ENCODE data around the gene SPDYE6. TPM values are rescaled to one million over a fixed set of nuclear protein-coding genes. Genes with fewer than 3 reads are reported as not detected.

SPDYE6 gene
- total and polyA plus RNA-seq, 11 donors, result 0.15 TPM; not detected in 10

DNA sequence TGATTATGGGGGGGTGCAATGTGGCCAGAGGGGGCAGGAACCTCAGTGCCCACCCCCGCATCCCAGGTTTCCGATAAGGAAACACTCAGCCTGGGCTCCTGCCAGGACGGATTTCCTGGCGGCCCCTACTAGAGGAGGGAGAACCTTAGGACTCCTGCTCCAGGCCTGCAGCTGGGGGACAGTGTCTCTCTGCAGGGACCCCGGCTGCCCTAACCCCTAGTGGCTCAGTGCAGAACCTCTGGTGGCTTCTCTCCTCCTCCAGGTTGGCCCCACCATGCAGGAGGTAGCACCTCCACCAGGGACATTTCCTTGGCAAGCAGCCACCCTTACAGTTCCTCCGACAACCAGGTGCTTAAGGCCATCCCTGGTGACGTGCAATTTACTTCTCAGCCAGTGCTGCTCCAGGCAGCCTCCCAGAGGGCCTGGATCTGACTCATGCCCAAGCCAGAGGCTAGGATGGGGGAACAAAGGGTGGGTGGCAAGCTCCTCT is 37.7 kb downstream of the SPDYE6 start:
- peaks cover 0 to 19% (median 0%) of the 10 kb centered on the region in 9 donors for H3K36me3 ChIP-seq
- intact Hi-C loops (cut with DNase I), result no loop called here
- peak overlapping the region in 4 of 12 donors; percentile 8 to 55 (median 32) for H3K27ac ChIP-seq
- WGBS, 4 donors, result 48 to 69% (median 60%) methylated on average over 4 to 7 of the region's 7 CpGs
- TF ChIP-seq, protein P1, sequence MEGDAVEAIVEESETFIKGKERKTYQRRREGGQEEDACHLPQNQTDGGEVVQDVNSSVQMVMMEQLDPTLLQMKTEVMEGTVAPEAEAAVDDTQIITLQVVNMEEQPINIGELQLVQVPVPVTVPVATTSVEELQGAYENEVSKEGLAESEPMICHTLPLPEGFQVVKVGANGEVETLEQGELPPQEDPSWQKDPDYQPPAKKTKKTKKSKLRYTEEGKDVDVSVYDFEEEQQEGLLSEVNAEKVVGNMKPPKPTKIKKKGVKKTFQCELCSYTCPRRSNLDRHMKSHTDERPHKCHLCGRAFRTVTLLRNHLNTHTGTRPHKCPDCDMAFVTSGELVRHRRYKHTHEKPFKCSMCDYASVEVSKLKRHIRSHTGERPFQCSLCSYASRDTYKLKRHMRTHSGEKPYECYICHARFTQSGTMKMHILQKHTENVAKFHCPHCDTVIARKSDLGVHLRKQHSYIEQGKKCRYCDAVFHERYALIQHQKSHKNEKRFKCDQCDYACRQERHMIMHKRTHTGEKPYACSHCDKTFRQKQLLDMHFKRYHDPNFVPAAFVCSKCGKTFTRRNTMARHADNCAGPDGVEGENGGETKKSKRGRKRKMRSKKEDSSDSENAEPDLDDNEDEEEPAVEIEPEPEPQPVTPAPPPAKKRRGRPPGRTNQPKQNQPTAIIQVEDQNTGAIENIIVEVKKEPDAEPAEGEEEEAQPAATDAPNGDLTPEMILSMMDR (IDR thresholded peaks at IDR 0.05), result no peak
- TF ChIP-seq POLR2A (IDR thresholded peaks at IDR 0.05), result no peak
- H3K9me3 ChIP-seq, result no peaks in the 10 kb centered on the region
- H3K4me1 ChIP-seq, result peaks cover 0 to 29% (median 3%) of the 10 kb centered on the region in 12 donors
- H3K27me3 ChIP-seq, result peaks cover 0 to 13% (median 0%) of the 10 kb centered on the region in 9 donors
- ATAC-seq (peak in 3 of 4 donors; percentile 14 to 75 (median 21)), DNase-seq (peak in 2 of 5 donors; percentile 46 to 54)
- H3K4me3 ChIP-seq, result no peak overlapping the region

DNA sequence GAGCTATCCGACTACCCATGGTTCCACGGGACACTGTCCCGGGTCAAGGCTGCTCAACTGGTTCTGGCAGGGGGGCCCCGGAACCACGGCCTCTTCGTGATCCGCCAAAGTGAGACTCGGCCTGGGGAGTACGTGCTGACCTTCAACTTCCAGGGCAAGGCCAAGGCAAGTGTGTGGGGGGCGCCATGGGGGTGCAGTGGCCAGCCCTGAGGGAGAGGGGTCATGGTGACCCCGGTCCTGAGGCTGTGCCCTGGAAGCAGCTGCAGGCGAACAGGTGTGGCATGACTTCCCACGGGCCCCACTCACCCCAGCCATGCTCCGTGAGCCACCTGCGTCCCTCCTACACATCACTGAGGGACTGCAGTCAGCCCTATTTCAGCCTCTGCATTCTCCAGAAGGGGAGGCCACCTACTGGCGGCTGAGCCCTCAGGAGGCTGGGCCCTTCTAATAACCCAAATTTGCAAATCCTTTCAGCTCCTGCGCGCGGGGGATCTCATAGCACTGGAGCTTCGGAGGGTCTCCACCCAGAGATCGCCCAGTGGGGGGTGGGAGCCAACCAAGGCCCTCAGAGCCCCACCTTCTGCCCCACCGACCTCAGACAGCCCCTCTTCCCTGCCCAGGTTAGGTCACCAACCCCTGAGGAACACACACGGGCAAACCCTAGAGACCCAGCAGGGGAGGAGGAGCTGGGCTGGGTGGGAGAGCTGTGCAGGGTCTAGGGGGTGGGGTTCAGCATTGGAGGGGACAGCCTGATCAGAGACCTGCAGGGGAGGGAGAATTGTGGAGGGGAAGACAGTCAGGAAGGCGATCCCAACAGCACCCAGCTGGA is 38.8 kb downstream of the SPDYE6 start:
- no peak for TF ChIP-seq POLR2A (IDR thresholded peaks at IDR 0.05)
- TF ChIP-seq, protein P1 (IDR thresholded peaks at IDR 0.05), result no peak
- WGBS, 4 donors, result 85 to 91% (median 89%) methylated on average over 20 to 24 of the region's 24 CpGs
- ATAC-seq (no peak), DNase-seq (no peak)
- Histone ChIP-seq H3K9me3 (no peaks in the 10 kb centered on the region), H3K4me1 (peaks cover 0 to 29% (median 3%) of the 10 kb centered on the region in 12 donors), H3K27ac (no peak overlapping the region), H3K27me3 (peaks cover 0 to 7% (median 0%) of the 10 kb centered on the region in 9 donors), H3K36me3 (peaks cover 0 to 19% (median 0%) of the 10 kb centered on the region in 9 donors), H3K4me3 (no peak overlapping the region)
- intact Hi-C loops (cut with DNase I), result no loop called here

DNA sequence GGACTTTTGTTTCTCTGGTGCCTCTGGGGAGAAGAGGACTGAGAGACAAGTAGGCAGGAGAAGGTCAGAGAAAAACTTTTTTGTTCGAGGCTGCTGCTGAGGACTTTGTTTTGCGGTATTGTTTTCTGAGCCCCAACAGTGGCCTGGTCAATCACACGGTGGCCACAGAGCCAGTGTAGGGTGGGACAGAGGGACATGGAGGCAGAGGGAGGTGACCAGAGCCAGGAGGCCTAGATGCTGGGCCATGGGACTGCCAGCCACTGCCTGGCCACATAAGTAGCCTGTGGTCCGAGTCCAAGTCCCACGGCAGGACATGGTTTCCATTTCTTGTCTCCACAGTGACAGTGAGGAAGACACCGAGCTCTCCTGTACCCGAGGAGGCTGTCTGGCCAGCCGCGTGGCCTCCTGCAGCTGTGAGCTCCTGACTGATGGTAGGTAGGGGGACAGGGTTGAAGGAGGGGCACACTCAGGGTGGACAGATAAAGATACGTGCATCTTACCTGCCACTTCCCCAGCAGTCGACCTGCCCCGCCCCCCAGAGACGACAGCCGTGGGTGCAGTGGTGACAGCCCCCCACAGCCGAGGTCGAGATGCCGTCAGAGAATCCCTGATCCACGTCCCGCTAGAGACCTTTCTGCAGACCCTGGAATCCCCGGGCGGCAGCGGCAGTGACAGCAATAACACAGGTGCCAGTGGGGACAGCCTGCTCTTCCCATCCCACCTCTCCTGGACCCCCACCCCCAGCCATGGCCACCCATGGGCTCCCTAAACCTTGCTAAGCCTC is 42.1 kb downstream of the SPDYE6 start:
- no peaks in the 10 kb centered on the region for H3K9me3 ChIP-seq
- 87 to 94% (median 91%) methylated on average over 10 to 22 of the region's 22 CpGs for WGBS, 4 donors
- H3K27me3 ChIP-seq, result no peaks in the 10 kb centered on the region
- peaks cover 0 to 9% (median 1%) of the 10 kb centered on the region in 12 donors for H3K4me1 ChIP-seq
- TF ChIP-seq POLR2A (IDR thresholded peaks at IDR 0.05), result no peak
- TF ChIP-seq, protein P1 (IDR thresholded peaks at IDR 0.05), result no peak
- ATAC-seq (no peak), DNase-seq (no peak)
- H3K36me3 ChIP-seq, result peaks cover 0 to 25% (median 0%) of the 10 kb centered on the region in 9 donors
- H3K4me3 ChIP-seq, result no peak overlapping the region
- no peak overlapping the region for H3K27ac ChIP-seq
- intact Hi-C loops (cut with DNase I), result no loop called here

DNA sequence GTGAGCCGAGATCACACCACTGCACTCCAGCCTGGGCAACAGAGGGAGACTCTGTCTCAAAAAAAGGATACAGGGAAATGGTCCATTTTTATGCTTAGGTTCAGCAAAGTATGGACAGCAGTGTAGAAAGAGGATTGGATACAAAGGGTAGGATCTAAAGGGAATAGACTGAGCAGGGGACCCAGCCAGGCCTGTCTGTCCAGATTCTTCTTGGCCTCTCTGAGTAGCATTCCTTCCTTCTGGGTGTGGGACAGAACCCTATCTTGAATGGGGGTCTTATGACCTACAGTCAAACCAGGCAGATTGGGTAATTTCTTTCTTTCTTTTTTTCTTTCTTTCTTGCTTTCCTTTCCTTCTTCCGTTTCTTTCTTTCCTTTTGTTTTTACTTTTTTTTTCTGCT is 43.9 kb downstream of the SPDYE6 start:
- Histone ChIP-seq H3K27me3 (no peaks in the 10 kb centered on the region), H3K36me3 (peaks cover 0 to 29% (median 0%) of the 10 kb centered on the region in 9 donors), H3K27ac (no peak overlapping the region), H3K4me1 (peaks cover 0 to 5% (median 0%) of the 10 kb centered on the region in 12 donors), H3K4me3 (no peak overlapping the region), H3K9me3 (no peaks in the 10 kb centered on the region)
- WGBS, 4 donors, result 94 to 98% (median 95%) methylated on average over 2 of the region's 2 CpGs
- no peak for TF ChIP-seq POLR2A (IDR thresholded peaks at IDR 0.05)
- TF ChIP-seq, protein P1 (IDR thresholded peaks at IDR 0.05), result no peak
- peak in 1 of 5 donors; percentile 12 for DNase-seq
- intact Hi-C loops (cut with DNase I), result no loop called here
- ATAC-seq, result no peak

All from heart left ventricle (tissue), 16 donors.